ENCODE results near the gene MAP3K9.

MAP3K9 gene

GRCh38 chr14:70742316-70742715 lies 67.0 kb downstream of the MAP3K9 start:
- Histone ChIP-seq H3K9ac (ENCODE audit: low read length) (no peak overlapping the region), H3F3A (ENCODE audit: insufficient read depth, low read length) (no peaks in the 10 kb centered on the region), H3K4me2 (ENCODE audit: low read depth, low read length) (no peak overlapping the region), H2AFZ (ENCODE audit: low read length) (no peak overlapping the region), H3K4me1 (ENCODE audit: low read length) (no peaks in the 10 kb centered on the region), H3K9me3 (replicated peaks; ENCODE audit: insufficient read depth, low read length) (no peaks in the 10 kb centered on the region), H3K9me2 (replicated peaks; ENCODE audit: insufficient read depth, low read length) (no peaks in the 10 kb centered on the region), H3K27me3 (replicated peaks; ENCODE audit: insufficient read depth, low read length) (no peaks in the 10 kb centered on the region), H3K36me3 (replicated peaks; ENCODE audit: insufficient read depth, low read length) (no peaks in the 10 kb centered on the region), H3K79me2 (ENCODE audit: low read length) (no peaks in the 10 kb centered on the region), H3K27ac (ENCODE audit: low read length) (no peak overlapping the region), H3K4me3 (ENCODE audit: low read length) (no peak overlapping the region), H4K20me1 (ENCODE audit: insufficient read depth, low read length) (no peaks in the 10 kb centered on the region)
- TF ChIP-seq, protein P1, sequence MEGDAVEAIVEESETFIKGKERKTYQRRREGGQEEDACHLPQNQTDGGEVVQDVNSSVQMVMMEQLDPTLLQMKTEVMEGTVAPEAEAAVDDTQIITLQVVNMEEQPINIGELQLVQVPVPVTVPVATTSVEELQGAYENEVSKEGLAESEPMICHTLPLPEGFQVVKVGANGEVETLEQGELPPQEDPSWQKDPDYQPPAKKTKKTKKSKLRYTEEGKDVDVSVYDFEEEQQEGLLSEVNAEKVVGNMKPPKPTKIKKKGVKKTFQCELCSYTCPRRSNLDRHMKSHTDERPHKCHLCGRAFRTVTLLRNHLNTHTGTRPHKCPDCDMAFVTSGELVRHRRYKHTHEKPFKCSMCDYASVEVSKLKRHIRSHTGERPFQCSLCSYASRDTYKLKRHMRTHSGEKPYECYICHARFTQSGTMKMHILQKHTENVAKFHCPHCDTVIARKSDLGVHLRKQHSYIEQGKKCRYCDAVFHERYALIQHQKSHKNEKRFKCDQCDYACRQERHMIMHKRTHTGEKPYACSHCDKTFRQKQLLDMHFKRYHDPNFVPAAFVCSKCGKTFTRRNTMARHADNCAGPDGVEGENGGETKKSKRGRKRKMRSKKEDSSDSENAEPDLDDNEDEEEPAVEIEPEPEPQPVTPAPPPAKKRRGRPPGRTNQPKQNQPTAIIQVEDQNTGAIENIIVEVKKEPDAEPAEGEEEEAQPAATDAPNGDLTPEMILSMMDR (IDR thresholded peaks at IDR 0.05; ENCODE audit: low read length) = no peak
- TF ChIP-seq EZH2phosphoT487 (IDR thresholded peaks at IDR 0.05; ENCODE audit: low read length) (no peak), EZH2 (optimal IDR thresholded peaks at IDR 0.05; ENCODE audit: low read depth, low read length) (no peak)
- DNase-seq = no peak

DNA sequence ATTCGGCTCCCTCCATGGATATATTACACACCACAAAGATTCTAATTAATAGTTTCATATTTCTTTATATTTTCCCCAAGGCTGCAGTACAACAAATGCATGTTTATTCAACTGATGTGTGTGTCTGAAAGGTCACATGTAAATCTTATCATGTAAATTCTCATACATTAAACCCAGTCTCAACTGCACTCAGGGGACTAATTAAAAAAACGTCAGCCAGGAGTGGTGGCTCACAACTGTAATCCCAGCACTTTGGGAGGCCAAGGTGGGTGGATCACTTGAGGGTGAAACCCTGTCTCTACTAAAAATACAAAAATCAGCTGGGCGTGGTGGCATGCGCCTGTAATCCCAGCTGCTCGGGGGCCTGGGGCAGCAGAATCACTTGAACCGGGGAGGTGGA lies 67.8 kb downstream of the MAP3K9 start:
- no peak for DNase-seq
- Histone ChIP-seq H4K20me1 (ENCODE audit: insufficient read depth, low read length) (no peaks in the 10 kb centered on the region), H3K4me3 (ENCODE audit: low read length) (no peak overlapping the region), H3K4me1 (ENCODE audit: low read length) (no peaks in the 10 kb centered on the region), H3K27ac (ENCODE audit: low read length) (no peak overlapping the region), H2AFZ (ENCODE audit: low read length) (no peak overlapping the region), H3K4me2 (ENCODE audit: low read depth, low read length) (no peak overlapping the region), H3K9me3 (replicated peaks; ENCODE audit: insufficient read depth, low read length) (no peaks in the 10 kb centered on the region), H3K9ac (ENCODE audit: low read length) (no peak overlapping the region), H3F3A (ENCODE audit: insufficient read depth, low read length) (no peaks in the 10 kb centered on the region), H3K9me2 (replicated peaks; ENCODE audit: insufficient read depth, low read length) (no peaks in the 10 kb centered on the region), H3K79me2 (ENCODE audit: low read length) (no peaks in the 10 kb centered on the region), H3K27me3 (replicated peaks; ENCODE audit: insufficient read depth, low read length) (no peaks in the 10 kb centered on the region), H3K36me3 (replicated peaks; ENCODE audit: insufficient read depth, low read length) (no peaks in the 10 kb centered on the region)
- TF ChIP-seq, protein P1 (IDR thresholded peaks at IDR 0.05; ENCODE audit: low read length) = no peak
- TF ChIP-seq EZH2 (optimal IDR thresholded peaks at IDR 0.05; ENCODE audit: low read depth, low read length) = no peak
- no peak for TF ChIP-seq EZH2phosphoT487 (IDR thresholded peaks at IDR 0.05; ENCODE audit: low read length)

DNA sequence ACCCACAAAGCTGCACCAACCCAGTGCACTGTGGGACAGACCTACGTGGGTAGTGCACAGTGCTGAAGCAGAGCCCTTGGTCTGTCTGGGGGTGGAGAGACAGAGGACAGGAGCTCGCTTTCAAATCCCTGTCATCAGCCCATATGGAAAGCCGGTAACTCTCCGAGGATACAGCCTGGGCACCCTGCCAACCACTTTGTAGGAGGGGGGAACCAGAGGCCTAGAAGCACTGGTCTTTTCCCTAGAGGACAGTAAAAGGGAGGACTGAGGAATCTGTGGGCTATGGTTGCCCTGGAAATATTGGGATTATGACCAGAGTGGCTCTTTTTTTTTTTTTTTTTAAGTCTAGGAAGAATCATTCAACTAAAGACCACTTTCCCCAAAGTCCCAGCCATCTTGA lies 74.3 kb downstream of the MAP3K9 start:
- Histone ChIP-seq H3K9me2 (replicated peaks; ENCODE audit: insufficient read depth, low read length) (no peaks in the 10 kb centered on the region), H3K4me3 (ENCODE audit: low read length) (no peak overlapping the region), H3K79me2 (ENCODE audit: low read length) (no peaks in the 10 kb centered on the region), H3K9ac (ENCODE audit: low read length) (no peak overlapping the region), H4K20me1 (ENCODE audit: insufficient read depth, low read length) (no peaks in the 10 kb centered on the region), H2AFZ (ENCODE audit: low read length) (no peak overlapping the region), H3K27me3 (replicated peaks; ENCODE audit: insufficient read depth, low read length) (no peaks in the 10 kb centered on the region), H3F3A (ENCODE audit: insufficient read depth, low read length) (no peaks in the 10 kb centered on the region), H3K36me3 (replicated peaks; ENCODE audit: insufficient read depth, low read length) (no peaks in the 10 kb centered on the region), H3K4me1 (ENCODE audit: low read length) (no peaks in the 10 kb centered on the region), H3K9me3 (replicated peaks; ENCODE audit: insufficient read depth, low read length) (no peaks in the 10 kb centered on the region), H3K27ac (ENCODE audit: low read length) (no peak overlapping the region), H3K4me2 (ENCODE audit: low read depth, low read length) (no peak overlapping the region)
- DNase-seq = no peak
- TF ChIP-seq EZH2 (optimal IDR thresholded peaks at IDR 0.05; ENCODE audit: low read depth, low read length) = no peak
- TF ChIP-seq, protein P1 (IDR thresholded peaks at IDR 0.05; ENCODE audit: low read length) = no peak
- TF ChIP-seq EZH2phosphoT487 (IDR thresholded peaks at IDR 0.05; ENCODE audit: low read length) = no peak
